GM12892 (cell line): ENCODE measurements around the gene C3orf22.

ENCODE experiments used
- POLR2A ChIP-seq: IDR thresholded peaks from 2 replicates; pipeline ENCODE4 v1.6.1; 2011; ENCODE audit warnings: low read depth, low read length, control low read depth
- POLR2AphosphoS5 ChIP-seq: IDR thresholded peaks from 2 replicates; pipeline ENCODE4 v1.6.1; 2011; ENCODE audit warnings: low read depth, low read length, control low read depth
- TAF1 ChIP-seq: IDR thresholded peaks from 2 replicates; pipeline ENCODE4 v1.6.1; 2011; ENCODE audit warnings: low read depth, mild to moderate bottlenecking, control low read depth, low read length, borderline replicate concordance

GRCh38 chr3:126542340-126543241 lies 16.1 kb downstream of the C3orf22 start:
- TF ChIP-seq POLR2A (no peak), POLR2AphosphoS5 (no peak), TAF1 (no peak)
